Naive thymus-derived CD4-positive, alpha-beta T cell (primary cell): Measurements from ENCODE around the gene FBXL20. TPM values are rescaled to one million over a fixed set of nuclear protein-coding genes. Genes with fewer than 3 reads are reported as not detected.
"Not testable (repeated sequence)": the region's sequence is repeated elsewhere in the genome, so short reads cannot be mapped to it uniquely, and the experiment has no call there.

Source experiments
- ATAC-seq: fragments of 150-1000 bp; cut with Tn5 transposase; 2 replicates; pipeline ENCODE4 v1.10.0; 2021; ENCODE audit warnings: mild to moderate bottlenecking, moderate library complexity
- CTCF ChIA-PET: fragments of 350-600 bp; sonication (Branson Sonifier 250); formaldehyde crosslinking; loops from one replicate; lab custom pipeline; 2021; ENCODE audit warnings: antibody characterized with exemption; lab: Charles Lee
- POLR2A ChIA-PET: fragments of 350-600 bp; sonication (Branson Sonifier 250); formaldehyde crosslinking; loops from one replicate; lab custom pipeline; 2021; ENCODE audit warnings: antibody characterized with exemption, inconsistent platforms; lab: Charles Lee
- DNase-seq, 9 donors: peaks; one replicate each; pipeline versions ENCODE4 v3.0.0 to v3.0.0-alpha.2; 2020 to 2022; ENCODE audit warnings: mixed read lengths in 1 of 9
- H3K27ac ChIP-seq: one replicate; pipeline ENCODE4 v1.7.0; 2013; ENCODE audit warnings: mild to moderate bottlenecking, low read depth, low read length, moderate library complexity
- H3K27me3 ChIP-seq, 2 donors: one replicate each; pipeline ENCODE4 v1.7.0; 2013; ENCODE audit warnings: low read length in 2 of 2, mild to moderate bottlenecking in 2 of 2, moderate library complexity in 2 of 2; ENCODE audit not compliant: control insufficient read depth in 2 of 2, insufficient read depth in 2 of 2
- H3K36me3 ChIP-seq, 3 experiments: 1 replicate in 2 of 3; 2 replicates in 1 of 3; pipeline ENCODE4 v1.7.0; 2013; ENCODE audit warnings: low read length in 3 of 3, mild to moderate bottlenecking in 3 of 3, moderate library complexity in 1 of 3; ENCODE audit not compliant: insufficient read depth in 3 of 3, control insufficient read depth in 2 of 3
- H3K4me1 ChIP-seq, 2 donors: one replicate each; pipeline ENCODE4 v1.7.0; 2013; ENCODE audit warnings: low read length in 2 of 2, mild to moderate bottlenecking in 2 of 2, moderate library complexity in 1 of 2; ENCODE audit not compliant: control insufficient read depth in 2 of 2, insufficient read depth in 2 of 2
- H3K4me3 ChIP-seq: 2 replicates; pipeline ENCODE4 v1.7.0; 2013; ENCODE audit warnings: mild to moderate bottlenecking, low read length
- H3K9me3 ChIP-seq, 3 experiments: 1 replicate in 2 of 3; 2 replicates in 1 of 3; pipeline ENCODE4 v1.7.0; 2013; ENCODE audit warnings: low read length in 3 of 3; ENCODE audit not compliant: control insufficient read depth in 2 of 3
- H3K27ac Mint-ChIP-seq, 9 donors: one replicate each; pipeline ENCODE4 v1.8.0; 2020 to 2022; ENCODE audit warnings: mixed read lengths in 9 of 9, mild to moderate bottlenecking in 8 of 9, moderate library complexity in 5 of 9, inconsistent platforms in 2 of 9
- H3K27me3 Mint-ChIP-seq, 5 donors: one replicate each; pipeline ENCODE4 v1.8.0; 2021 to 2022; ENCODE audit warnings: mixed read lengths in 5 of 5, mild to moderate bottlenecking in 1 of 5
- H3K36me3 Mint-ChIP-seq, 5 donors: one replicate each; pipeline ENCODE4 v1.8.0; 2020 to 2022; ENCODE audit warnings: mixed read lengths in 5 of 5, mild to moderate bottlenecking in 3 of 5, inconsistent platforms in 1 of 5
- H3K4me1 Mint-ChIP-seq, 7 donors: one replicate each; pipeline ENCODE4 v1.8.0; 2020 to 2022; ENCODE audit warnings: mixed read lengths in 7 of 7, mild to moderate bottlenecking in 3 of 7, inconsistent platforms in 1 of 7
- H3K4me3 Mint-ChIP-seq, 10 donors: one replicate each; pipeline ENCODE4 v1.8.0; 2020 to 2022; ENCODE audit warnings: mild to moderate bottlenecking in 10 of 10, mixed read lengths in 10 of 10, moderate library complexity in 6 of 10, inconsistent platforms in 2 of 10
- H3K9me3 Mint-ChIP-seq, 11 donors: one replicate each; pipeline ENCODE4 v1.8.0; 2020 to 2022; ENCODE audit warnings: mixed read lengths in 11 of 11, mild to moderate bottlenecking in 4 of 11, inconsistent platforms in 1 of 11, moderate library complexity in 1 of 11
- intact Hi-C, 2 donors: fragments of 100-400 bp; cut with micrococcal nuclease; formaldehyde crosslinking; loops; one replicate each; pipeline ENCODE4 v1.15.1; 2023
- polyA plus RNA-seq, 2 donors: library from polyadenylated mRNA; unstranded; fragments of 300-500 nt; fragmentation: Illumina TruSeq; gene quantifications; one replicate each; pipeline ENCODE4 v1.2.3, GENCODE V29; 2021
- total RNA-seq, 6 experiments: library from RNA in 5 of 6; stranded (reverse) in 5 of 6; gene quantifications; 1 replicate in 5 of 6; 2 replicates in 1 of 6; pipeline ENCODE4 v1.2.3 and lab custom pipeline; 2021 to 2026

Gene FBXL20
- total and polyA plus RNA-seq, 7 experiments from 2014 or later: 3.8 to 35.0 (median 21.9) TPM

DNA sequence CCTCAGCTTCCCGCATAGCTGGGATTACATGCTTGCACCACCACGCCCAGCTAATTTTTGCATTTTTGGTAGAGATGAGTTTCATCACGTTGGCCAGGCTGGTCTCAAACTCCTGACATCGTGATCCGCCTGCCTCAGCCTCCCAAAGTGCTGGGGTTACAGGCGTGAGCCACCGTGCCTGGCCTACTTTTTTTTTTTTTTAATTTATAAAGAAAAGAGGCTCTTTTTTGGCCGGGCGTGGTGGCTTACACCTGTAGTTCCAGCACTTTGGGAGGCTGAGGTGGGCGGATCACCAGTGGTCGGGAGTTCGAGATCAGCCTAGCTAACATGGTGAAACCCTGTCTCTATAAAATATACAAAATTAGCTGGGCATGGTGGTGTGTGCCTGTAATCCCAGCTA is 151.3 kb downstream of the FBXL20 start:
- ATAC-seq, H3K4me3 ChIP-seq, H3K4me1 ChIP-seq, H3K4me3 Mint-ChIP-seq, DNase-seq, H3K27me3 ChIP-seq, H3K4me1 Mint-ChIP-seq, H3K9me3 ChIP-seq, H3K27me3 Mint-ChIP-seq, intact Hi-C loops, H3K27ac Mint-ChIP-seq, H3K9me3 Mint-ChIP-seq, H3K27ac ChIP-seq: not testable (repeated sequence)
- peaks cover 0 to 19% (median 4%) of the 10 kb centered on the region in 3 experiments for H3K36me3 ChIP-seq
- ChIA-PET CTCF (interaction anchor here (0.6 kb wide), 1 partner anchor 43 kb away, joined by 3 read pairs; no protein-coding TSS in a partner anchor), POLR2A (interaction anchor here (1.1 to 1.9 kb wide), 4 partner anchors 12 to 50 kb away, joined by 3 to 5 read pairs (median 3); partner anchors contain the start of gene RPL19)
- H3K36me3 Mint-ChIP-seq: peaks cover 3 to 13% (median 12%) of the 10 kb centered on the region in 5 donors

DNA sequence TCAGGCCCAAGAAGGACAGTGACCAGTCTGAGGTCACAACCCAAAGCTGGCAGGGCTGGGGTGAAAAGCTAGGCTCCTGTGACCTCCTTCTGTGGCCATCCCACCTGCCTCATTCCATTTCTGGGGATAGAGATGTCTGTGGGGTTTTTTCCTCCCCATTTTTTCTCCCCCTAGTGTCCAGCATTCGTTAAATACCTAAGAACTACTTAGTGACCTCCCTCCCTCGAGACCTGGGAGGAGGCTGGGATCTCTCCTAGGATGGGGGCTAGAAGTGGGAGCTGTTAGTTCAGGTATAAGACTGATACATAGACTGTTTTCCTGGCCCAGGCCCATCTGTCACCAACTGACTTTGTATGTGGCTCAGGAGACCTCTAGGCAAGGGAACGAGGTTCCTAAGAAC is 155.2 kb downstream of the FBXL20 start:
- Mint-ChIP-seq H3K9me3 (peaks cover 0 to 1% (median 0%) of the 10 kb centered on the region in 11 donors), H3K36me3 (no peaks in the 10 kb centered on the region), H3K27me3 (peaks cover 0 to 2% (median 0%) of the 10 kb centered on the region in 5 donors), H3K27ac (no peak overlapping the region), H3K4me3 (no peak overlapping the region), H3K4me1 (peaks cover 5 to 14% (median 10%) of the 10 kb centered on the region in 7 donors)
- Histone ChIP-seq H3K4me1 (peaks cover 5 to 10% of the 10 kb centered on the region in 2 donors), H3K9me3 (no peaks in the 10 kb centered on the region), H3K36me3 (no peaks in the 10 kb centered on the region), H3K27ac (no peak overlapping the region), H3K4me3 (no peak overlapping the region), H3K27me3 (no peaks in the 10 kb centered on the region)
- no peak for DNase-seq
- ChIA-PET CTCF (interaction anchor here (2.3 to 14.0 kb wide), 3 partner anchors 31 to 46 kb away, joined by 7 to 285 read pairs (median 14); partner anchors contain the start of gene RPL19), POLR2A (interaction anchor here (2.3 to 3.2 kb wide), 2 partner anchors 39 to 44 kb away, joined by 9 to 28 read pairs; no protein-coding TSS in a partner anchor)
- intact Hi-C loops: no loop called here
- ATAC-seq: no peak

DNA sequence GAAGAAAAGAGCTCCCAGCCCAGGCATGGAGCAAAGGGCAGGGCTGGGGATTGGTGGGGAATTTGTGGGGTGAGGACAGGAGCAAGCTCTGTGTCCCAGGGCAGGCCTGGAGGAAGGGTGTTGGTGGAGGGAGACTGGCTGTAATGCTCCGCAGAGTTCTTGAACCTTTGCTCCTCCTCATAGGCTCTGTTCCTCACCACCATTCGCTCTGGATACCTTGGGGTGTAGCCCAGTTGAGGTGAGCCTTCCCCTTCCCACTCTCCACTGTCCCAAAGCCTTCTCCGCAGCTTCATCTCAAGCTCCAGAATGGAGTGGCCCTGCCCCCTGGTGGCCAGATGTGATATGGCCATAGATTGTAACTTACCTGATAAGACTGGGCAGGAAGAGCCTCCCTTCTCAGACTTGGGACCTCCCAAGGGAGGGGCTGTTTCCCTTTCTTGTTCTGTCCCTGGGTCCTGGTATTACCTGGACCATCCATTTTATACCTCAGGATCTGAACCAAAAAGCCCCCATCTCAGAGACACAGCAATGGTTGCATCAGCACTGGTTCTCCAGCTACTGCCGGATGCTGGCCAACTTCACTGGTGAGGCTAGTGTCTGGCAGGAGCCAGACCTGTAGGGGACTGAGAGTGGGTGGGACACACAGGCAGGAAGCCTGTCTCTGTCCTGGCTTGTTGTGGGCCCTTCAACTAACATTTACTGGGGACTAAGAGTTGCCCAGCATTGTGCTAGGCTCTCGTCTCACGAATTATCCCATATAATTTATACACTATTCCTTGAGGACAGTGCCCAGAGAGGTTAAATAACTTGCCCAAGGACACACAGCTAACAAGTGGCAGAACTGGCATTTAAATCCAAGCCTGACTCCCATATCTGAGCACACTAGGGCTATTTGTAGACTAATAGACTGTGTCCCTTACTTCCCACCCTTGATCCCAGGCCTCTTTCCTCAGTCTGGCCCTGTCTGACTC is 156.5 kb downstream of the FBXL20 start:
- peak overlapping the region in 5 of 10 donors; percentile 12 to 61 (median 38) for H3K4me3 Mint-ChIP-seq
- Histone ChIP-seq H3K36me3 (no peaks in the 10 kb centered on the region), H3K4me1 (peaks cover 6 to 10% of the 10 kb centered on the region in 2 donors), H3K4me3 (no peak overlapping the region), H3K27ac (no peak overlapping the region), H3K27me3 (no peaks in the 10 kb centered on the region), H3K9me3 (no peaks in the 10 kb centered on the region)
- H3K4me1 Mint-ChIP-seq: peaks cover 7 to 16% (median 11%) of the 10 kb centered on the region in 7 donors
- peak overlapping the region in 6 of 9 donors; percentile 5 to 87 (median 66) for H3K27ac Mint-ChIP-seq
- peak; percentile 74 to 85 (median 81) for DNase-seq
- ChIA-PET POLR2A (interaction anchor here (0.6 to 3.2 kb wide), 5 partner anchors 9 to 70 kb away, joined by 3 to 28 read pairs (median 9); partner anchors contain the start of gene RPL19), CTCF (interaction anchor here (0.6 to 14.0 kb wide), 23 partner anchors 7 to 1653 kb away, joined by 3 to 285 read pairs (median 4); partner anchors contain the start of genes ARL5C, CACNB1 and RPL19)
- intact Hi-C loops: loop anchor here (1.0 to 2.0 kb wide), 4 partner anchors 10 to 262 kb away; no protein-coding TSS in a partner anchor
- peaks cover 0 to 1% (median 0%) of the 10 kb centered on the region in 11 donors for H3K9me3 Mint-ChIP-seq
- ATAC-seq: peak; percentile 96
- H3K36me3 Mint-ChIP-seq: no peaks in the 10 kb centered on the region
- H3K27me3 Mint-ChIP-seq: peaks cover 0 to 4% (median 0%) of the 10 kb centered on the region in 5 donors

DNA sequence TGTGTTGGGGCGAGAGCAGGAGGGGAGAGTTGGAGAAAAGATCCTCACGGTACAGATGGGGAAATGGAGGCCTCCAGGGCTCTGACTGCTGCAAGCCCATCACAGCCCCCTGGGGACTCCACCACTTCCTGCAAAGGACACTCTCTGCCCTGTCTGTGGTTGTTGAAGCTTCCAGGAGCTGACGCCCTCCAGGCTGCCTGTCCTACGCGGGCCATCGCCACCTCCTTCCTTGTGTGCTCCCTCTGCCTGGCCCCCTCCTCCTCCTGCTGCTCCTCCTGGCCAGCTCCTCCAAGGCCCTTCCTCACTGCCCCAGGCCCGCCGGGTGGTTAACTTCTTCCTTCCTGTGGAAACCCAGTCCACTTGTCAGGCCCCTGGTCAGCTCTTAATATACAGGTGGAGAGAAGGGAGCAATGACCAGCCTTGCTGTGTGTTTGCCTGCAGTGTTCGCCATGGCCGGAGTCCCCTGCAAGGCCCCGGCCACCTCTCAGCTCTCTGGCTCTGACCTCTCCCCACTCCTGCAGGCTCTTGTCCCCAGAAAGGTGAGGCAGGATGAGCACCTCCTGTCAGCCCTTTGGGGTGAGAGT is 157.3 kb downstream of the FBXL20 start:
- intact Hi-C loops: loop anchor here (1.0 to 2.0 kb wide), 4 partner anchors 9 to 261 kb away; no protein-coding TSS in a partner anchor
- Histone ChIP-seq H3K9me3 (no peaks in the 10 kb centered on the region), H3K4me1 (peaks cover 14 to 17% of the 10 kb centered on the region in 2 donors), H3K27me3 (no peaks in the 10 kb centered on the region), H3K4me3 (no peak overlapping the region), H3K27ac (no peak overlapping the region), H3K36me3 (no peaks in the 10 kb centered on the region)
- ChIA-PET CTCF (interaction anchor here (0.6 to 14.0 kb wide), 19 partner anchors 8 to 661 kb away, joined by 3 to 285 read pairs (median 5); partner anchors contain the start of genes CACNB1 and RPL19), POLR2A (interaction anchor here (1.3 to 3.2 kb wide), 4 partner anchors 8 to 44 kb away, joined by 6 to 28 read pairs (median 12); partner anchors contain the start of gene RPL19)
- peaks cover 0 to 1% (median 0%) of the 10 kb centered on the region in 11 donors for H3K9me3 Mint-ChIP-seq
- no peak overlapping the region for H3K4me3 Mint-ChIP-seq
- ATAC-seq (no peak), DNase-seq (no peak)
- H3K27ac Mint-ChIP-seq: peak overlapping the region in 2 of 9 donors; percentile 12 to 46
- H3K4me1 Mint-ChIP-seq: peaks cover 14 to 23% (median 18%) of the 10 kb centered on the region in 7 donors
- H3K27me3 Mint-ChIP-seq: peaks cover 0 to 4% (median 0%) of the 10 kb centered on the region in 5 donors
- no peaks in the 10 kb centered on the region for H3K36me3 Mint-ChIP-seq

DNA sequence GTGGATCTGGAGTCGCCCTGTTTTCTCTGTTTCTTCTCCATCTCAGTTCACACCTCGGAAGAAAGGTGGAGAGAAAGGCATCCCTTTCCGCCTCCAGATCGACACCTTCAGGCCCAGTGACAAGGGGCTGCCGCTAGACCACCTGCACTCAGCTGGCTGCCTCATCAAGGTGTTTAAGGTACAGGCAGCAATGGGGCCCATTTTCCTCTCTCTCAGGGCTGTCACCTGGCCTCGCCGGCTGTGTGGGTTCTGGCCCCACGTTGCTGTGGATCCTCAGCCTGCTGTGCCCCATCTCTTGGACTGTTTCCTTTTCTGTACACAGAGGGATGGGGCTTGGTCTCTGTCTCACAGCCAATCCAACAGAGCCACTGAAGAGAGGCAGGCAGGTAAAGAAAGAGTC is 158.3 kb downstream of the FBXL20 start:
- peaks cover 0 to 4% (median 0%) of the 10 kb centered on the region in 5 donors for H3K27me3 Mint-ChIP-seq
- intact Hi-C loops: no loop called here
- Histone ChIP-seq H3K4me1 (peaks cover 20 to 25% of the 10 kb centered on the region in 2 donors), H3K27me3 (no peaks in the 10 kb centered on the region), H3K36me3 (no peaks in the 10 kb centered on the region), H3K9me3 (no peaks in the 10 kb centered on the region), H3K27ac (no peak overlapping the region), H3K4me3 (no peak overlapping the region)
- H3K4me3 Mint-ChIP-seq: no peak overlapping the region
- ATAC-seq (no peak), DNase-seq (no peak)
- H3K36me3 Mint-ChIP-seq: no peaks in the 10 kb centered on the region
- peaks cover 18 to 31% (median 25%) of the 10 kb centered on the region in 7 donors for H3K4me1 Mint-ChIP-seq
- ChIA-PET CTCF (interaction anchor here (0.6 to 14.0 kb wide), 7 partner anchors 20 to 716 kb away, joined by 3 to 285 read pairs (median 3); no protein-coding TSS in a partner anchor), POLR2A (interaction anchor here (1.4 kb wide), 1 partner anchor 34 kb away, joined by 4 read pairs; no protein-coding TSS in a partner anchor)
- H3K27ac Mint-ChIP-seq: no peak overlapping the region
- H3K9me3 Mint-ChIP-seq: no peaks in the 10 kb centered on the region
